Subcutaneous preadipocyte (primary cell): ENCODE data around the gene ELAPOR2. TPM values are rescaled to one million over a fixed set of nuclear protein-coding genes. Genes with fewer than 3 reads are reported as not detected.

Source experiments
- total RNA-seq: library from RNA; depleted of rRNA; stranded (reverse); fragments of >200 nt; gene quantifications from 2 replicates; pipeline ENCODE4 v1.2.3, GENCODE V29; 2012

Gene ELAPOR2
- 2.2 and 3.3 TPM in 2 replicates for total RNA-seq

GRCh38 chr7:87059525-87060287, at the start of gene ELAPOR2:
ELAPOR2 (minus strand) TSS chr7:87059654; CDS start chr7:87059513, 141 bp downstream.

Other genes with a start within 250 kb of the ELAPOR2 start
- 66.1 and 85.6 TPM in 2 replicates for gene DMTF1, start 92.8 kb upstream of the ELAPOR2 start, total RNA-seq
- gene TMEM243, start 160.1 kb upstream of the ELAPOR2 start, total RNA-seq: 33.4 and 33.8 TPM in 2 replicates